Ovary (tissue), 9 donors: Measurements from ENCODE around the gene FOXP3. TPM values are rescaled to one million over a fixed set of nuclear protein-coding genes. Genes with fewer than 3 reads are reported as not detected.

Experiments used
- DNase-seq, 5 donors: peaks; one replicate each; pipeline ENCODE4 v3.0.0-alpha.2; 2019 to 2020
- H3K27ac ChIP-seq, 2 donors: fragments of 200-600 bp; one replicate each; pipeline versions ENCODE4 v1.5.1 to v1.8.0; 2019 to 2022
- H3K27me3 ChIP-seq: fragments of 200-600 bp; one replicate; pipeline ENCODE4 v1.8.0; 2022
- H3K36me3 ChIP-seq: fragments of 200-600 bp; sonication (generic); one replicate; pipeline ENCODE4 v1.5.1; 2019
- H3K4me1 ChIP-seq: one replicate; pipeline ENCODE4 v1.8.1; 2013; ENCODE audit warnings: mild to moderate bottlenecking, moderate library complexity; ENCODE audit not compliant: insufficient read depth
- H3K4me3 ChIP-seq: fragments of 200-600 bp; sonication (generic); one replicate; pipeline ENCODE4 v1.5.1; 2017
- H3K9me3 ChIP-seq, 2 donors: fragments of 200-600 bp in 1 of 2; sonication (generic) in 1 of 2; one replicate each; pipeline versions ENCODE4 v1.5.1 to v1.8.1; 2013 to 2019; ENCODE audit warnings: mild to moderate bottlenecking in 1 of 2, moderate library complexity in 1 of 2
- EP300 ChIP-seq: sonication (generic); formaldehyde crosslinking; IDR thresholded peaks from one replicate; pipeline ENCODE4 v1.6.1; 2017; ENCODE audit warnings: antibody characterized with exemption
- POLR2A ChIP-seq: fragments of 450-650 bp; IDR thresholded peaks from one replicate; pipeline ENCODE4 v1.6.1; 2017; ENCODE audit warnings: antibody characterized with exemption, mild to moderate bottlenecking, moderate library complexity
- WGBS, 3 donors: extraction: QIAGEN DNeasy Blood & Tissue Kit in 1 of 3; methylation state at CpG; one replicate each; pipeline versions ENCODE4 v1.1.5 to v1.1.7; 2013 to 2017; 5-methylcytosine and 5-hydroxymethylcytosine counted together
- intact Hi-C, 4 donors: fragments of 100-400 bp; cut with DNase I; formaldehyde crosslinking; loops; one replicate each; pipeline versions ENCODE4 v1.11.0 to v1.15.1; 2022 to 2023
- polyA plus RNA-seq, 2 donors: library from polyadenylated mRNA; stranded (reverse); fragments of 200-250 nt in 1 of 2; fragments of 350-450 nt in 1 of 2; fragmentation: Illumina TruSeq in 1 of 2; extraction: RNeasy Lipid Tissue Mini Kit (QIAGEN cat#74804) in 1 of 2; gene quantifications; one replicate each; pipeline ENCODE4 v1.2.3, GENCODE V29; 2013 to 2014
- total RNA-seq, 7 donors: library from RNA; depleted of rRNA in 2 of 7; stranded (reverse); fragments of >200 nt in 2 of 7; fragmentation: NEBNext Ultra II Directional in 3 of 7; extraction: Animal tissue kit (Norgen Biotek cat#: 25700) in 3 of 7; gene quantifications; one replicate each; pipeline versions ENCODE4 v1.1.0 to v1.2.4, GENCODE V29; 2016 to 2023
- TF ChIP-seq, protein P1 (sequence below), 3 donors: fragments of 450-650 bp in 2 of 3; fragments of 200-600 bp in 1 of 3; IDR thresholded peaks; one replicate each; pipeline versions ENCODE4 v1.5.1 to v1.8.0; 2016 to 2022; ENCODE audit warnings: antibody characterized with exemption in 3 of 3, mild to moderate bottlenecking in 1 of 3
- donor health status: DM: no; HTN: no; CAD: no; lungs with moderate emphysema.
- donor health status: DM: no; HTN: no; CAD: no.
- donor health status: Bipolar disorder and iron deficiency.
- donor health status: DM: yes; HTN: yes; CAD: no.
- donor health status: DM: no; HTN: no; CAD: no.
- donor health status: DM: yes; HTN: yes; CAD: no.

The FOXP3 gene
- total and polyA plus RNA-seq, 9 donors: 0.10 to 0.60 (median 0.27) TPM; not detected in 3

DNA sequence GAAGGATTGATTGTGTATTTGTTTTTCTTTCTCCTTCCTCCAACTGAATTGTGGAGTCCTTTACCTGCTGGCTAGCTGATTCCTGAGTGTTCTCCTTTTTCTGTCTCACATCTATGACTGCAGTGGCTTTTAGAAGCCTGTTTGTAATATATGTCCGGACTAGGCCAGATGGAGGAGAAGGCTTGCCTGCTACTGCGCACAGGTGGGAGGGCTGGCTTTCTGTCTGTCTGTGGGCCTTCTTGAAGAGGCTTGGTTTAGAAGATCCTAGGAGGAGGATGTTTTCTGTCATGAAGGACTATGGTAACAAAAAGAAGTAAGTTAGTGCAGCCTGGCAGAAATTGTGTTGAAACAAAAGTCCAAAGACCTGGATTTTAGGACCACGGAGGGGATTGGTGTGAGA lies 13.6 kb upstream of the FOXP3 start:
- TF ChIP-seq EP300: no peak
- TF ChIP-seq, protein P1, sequence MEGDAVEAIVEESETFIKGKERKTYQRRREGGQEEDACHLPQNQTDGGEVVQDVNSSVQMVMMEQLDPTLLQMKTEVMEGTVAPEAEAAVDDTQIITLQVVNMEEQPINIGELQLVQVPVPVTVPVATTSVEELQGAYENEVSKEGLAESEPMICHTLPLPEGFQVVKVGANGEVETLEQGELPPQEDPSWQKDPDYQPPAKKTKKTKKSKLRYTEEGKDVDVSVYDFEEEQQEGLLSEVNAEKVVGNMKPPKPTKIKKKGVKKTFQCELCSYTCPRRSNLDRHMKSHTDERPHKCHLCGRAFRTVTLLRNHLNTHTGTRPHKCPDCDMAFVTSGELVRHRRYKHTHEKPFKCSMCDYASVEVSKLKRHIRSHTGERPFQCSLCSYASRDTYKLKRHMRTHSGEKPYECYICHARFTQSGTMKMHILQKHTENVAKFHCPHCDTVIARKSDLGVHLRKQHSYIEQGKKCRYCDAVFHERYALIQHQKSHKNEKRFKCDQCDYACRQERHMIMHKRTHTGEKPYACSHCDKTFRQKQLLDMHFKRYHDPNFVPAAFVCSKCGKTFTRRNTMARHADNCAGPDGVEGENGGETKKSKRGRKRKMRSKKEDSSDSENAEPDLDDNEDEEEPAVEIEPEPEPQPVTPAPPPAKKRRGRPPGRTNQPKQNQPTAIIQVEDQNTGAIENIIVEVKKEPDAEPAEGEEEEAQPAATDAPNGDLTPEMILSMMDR (IDR thresholded peaks at IDR 0.05): no peak
- TF ChIP-seq POLR2A: no peak
- peak in 1 of 5 donors; percentile 3 for DNase-seq
- H3K27ac ChIP-seq: no peak overlapping the region
- no peak overlapping the region for H3K4me3 ChIP-seq
- 78 to 87% (median 87%) methylated on average over 3 of the region's 3 CpGs for WGBS, 3 donors
- H3K4me1 ChIP-seq: peaks cover 5% of the 10 kb centered on the region
- intact Hi-C loops: no loop called here
- H3K36me3 ChIP-seq: no peaks in the 10 kb centered on the region
- no peaks in the 10 kb centered on the region for H3K9me3 ChIP-seq
- no peaks in the 10 kb centered on the region for H3K27me3 ChIP-seq

DNA sequence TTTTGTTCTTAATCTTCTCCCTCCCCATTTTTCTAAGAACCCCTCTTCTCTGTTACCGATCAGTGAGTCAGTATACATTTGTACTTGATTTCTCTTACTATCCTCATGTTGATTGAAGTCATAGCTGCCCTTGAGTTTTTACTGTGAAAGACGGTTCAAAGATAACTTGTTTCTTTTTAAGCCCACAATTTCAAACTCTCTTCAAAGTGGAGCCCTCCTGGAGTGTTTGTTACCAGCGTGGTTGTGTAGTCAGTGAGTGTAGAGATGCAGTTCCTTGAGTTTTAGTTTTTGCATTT lies 13.0 kb upstream of the FOXP3 start:
- 55 to 64% (median 56%) methylated on average over 3 of the region's 3 CpGs for WGBS, 3 donors
- no peak for DNase-seq
- intact Hi-C loops: no loop called here
- Histone ChIP-seq H3K36me3 (no peaks in the 10 kb centered on the region), H3K4me3 (no peak overlapping the region), H3K4me1 (peaks cover 2% of the 10 kb centered on the region), H3K27ac (no peak overlapping the region), H3K27me3 (no peaks in the 10 kb centered on the region), H3K9me3 (no peaks in the 10 kb centered on the region)
- no peak for TF ChIP-seq EP300
- no peak for TF ChIP-seq POLR2A
- TF ChIP-seq, protein P1 (IDR thresholded peaks at IDR 0.05): no peak

- no peaks in the 10 kb centered on the region for H3K27me3 ChIP-seq
- intact Hi-C loops: no loop called here
Measured at GRCh38 chrX:49276671-49277534, 12.4 kb upstream of the FOXP3 start.

GRCh38 chrX:49276207-49276606 lies 11.7 kb upstream of the FOXP3 start:
- Histone ChIP-seq H3K9me3 (no peaks in the 10 kb centered on the region), H3K4me3 (no peak overlapping the region), H3K4me1 (peaks cover 2% of the 10 kb centered on the region), H3K27ac (no peak overlapping the region), H3K27me3 (no peaks in the 10 kb centered on the region), H3K36me3 (no peaks in the 10 kb centered on the region)
- no peak for DNase-seq
- WGBS, 3 donors: 51 to 52% (median 52%) methylated on average over 1 of the region's 1 CpG
- intact Hi-C loops: no loop called here
- TF ChIP-seq POLR2A (no peak), EP300 (no peak)
- TF ChIP-seq, protein P1 (IDR thresholded peaks at IDR 0.05): no peak

More at GRCh38 chrX:49276671-49277534, 12.4 kb upstream of the FOXP3 start:
- Histone ChIP-seq H3K4me3 (no peak overlapping the region), H3K4me1 (peaks cover 2% of the 10 kb centered on the region), H3K36me3 (no peaks in the 10 kb centered on the region), H3K27ac (no peak overlapping the region), H3K9me3 (no peaks in the 10 kb centered on the region)
- peak in 1 of 5 donors; percentile 30 for DNase-seq
- TF ChIP-seq, protein P1 (IDR thresholded peaks at IDR 0.05): no peak
- TF ChIP-seq EP300: no peak
- no peak for TF ChIP-seq POLR2A
- 62 to 69% (median 65%) methylated on average over 19 of the region's 19 CpGs for WGBS, 3 donors
